AG09309 (cell line): Measurements from ENCODE around the gene RICTOR.

Experiments
- DNase-seq: peaks from one replicate; pipeline ENCODE4 v3.0.0-alpha.2; 2010; ENCODE audit warnings: low read depth
- H3K4me3 ChIP-seq: 2 replicates; pipeline ENCODE4 v1.5.1; 2011; ENCODE audit warnings: mild to moderate bottlenecking, low read depth, low read length, moderate library complexity; ENCODE audit not compliant: control insufficient read depth
- TF ChIP-seq, protein P1 (sequence below): IDR thresholded peaks from 2 replicates; pipeline ENCODE4 v1.5.1; 2011; ENCODE audit warnings: mild to moderate bottlenecking, low read depth, low read length, inconsistent platforms; ENCODE audit not compliant: insufficient read depth, control insufficient read depth; ENCODE audit errors: missing control alignments

The RICTOR gene

GRCh38 chr5:39024884-39025283 is 49.3 kb downstream of the RICTOR start:
- H3K4me3 ChIP-seq, result no peak overlapping the region
- TF ChIP-seq, protein P1, sequence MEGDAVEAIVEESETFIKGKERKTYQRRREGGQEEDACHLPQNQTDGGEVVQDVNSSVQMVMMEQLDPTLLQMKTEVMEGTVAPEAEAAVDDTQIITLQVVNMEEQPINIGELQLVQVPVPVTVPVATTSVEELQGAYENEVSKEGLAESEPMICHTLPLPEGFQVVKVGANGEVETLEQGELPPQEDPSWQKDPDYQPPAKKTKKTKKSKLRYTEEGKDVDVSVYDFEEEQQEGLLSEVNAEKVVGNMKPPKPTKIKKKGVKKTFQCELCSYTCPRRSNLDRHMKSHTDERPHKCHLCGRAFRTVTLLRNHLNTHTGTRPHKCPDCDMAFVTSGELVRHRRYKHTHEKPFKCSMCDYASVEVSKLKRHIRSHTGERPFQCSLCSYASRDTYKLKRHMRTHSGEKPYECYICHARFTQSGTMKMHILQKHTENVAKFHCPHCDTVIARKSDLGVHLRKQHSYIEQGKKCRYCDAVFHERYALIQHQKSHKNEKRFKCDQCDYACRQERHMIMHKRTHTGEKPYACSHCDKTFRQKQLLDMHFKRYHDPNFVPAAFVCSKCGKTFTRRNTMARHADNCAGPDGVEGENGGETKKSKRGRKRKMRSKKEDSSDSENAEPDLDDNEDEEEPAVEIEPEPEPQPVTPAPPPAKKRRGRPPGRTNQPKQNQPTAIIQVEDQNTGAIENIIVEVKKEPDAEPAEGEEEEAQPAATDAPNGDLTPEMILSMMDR, result no peak
- DNase-seq, result no peak

- no peak for DNase-seq
- TF ChIP-seq, protein P1, result no peak
- H3K4me3 ChIP-seq, result no peak overlapping the region
Observed at GRCh38 chr5:39024005-39024404, 50.2 kb downstream of the RICTOR start.

DNA sequence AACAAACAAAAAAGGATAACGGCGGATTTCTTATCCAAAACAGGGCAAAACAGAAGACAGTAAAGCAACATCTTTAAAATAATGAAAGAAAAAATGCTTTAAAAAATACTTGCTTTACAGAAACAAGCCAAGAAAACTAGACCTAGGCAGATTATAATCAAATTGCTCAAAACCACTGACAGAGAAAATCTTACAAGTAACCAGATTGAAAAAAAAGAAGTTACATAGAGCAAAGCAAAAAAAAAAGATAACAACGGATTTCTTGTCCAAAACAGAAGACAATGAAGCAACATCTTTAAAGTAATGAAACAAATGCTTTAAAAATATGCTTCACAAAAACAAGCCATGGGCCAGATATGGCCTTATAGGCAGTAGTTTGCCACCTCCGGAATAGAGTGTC is 51.1 kb downstream of the RICTOR start:
- DNase-seq, result no peak
- H3K4me3 ChIP-seq, result no peak overlapping the region
- TF ChIP-seq, protein P1, result no peak

DNA sequence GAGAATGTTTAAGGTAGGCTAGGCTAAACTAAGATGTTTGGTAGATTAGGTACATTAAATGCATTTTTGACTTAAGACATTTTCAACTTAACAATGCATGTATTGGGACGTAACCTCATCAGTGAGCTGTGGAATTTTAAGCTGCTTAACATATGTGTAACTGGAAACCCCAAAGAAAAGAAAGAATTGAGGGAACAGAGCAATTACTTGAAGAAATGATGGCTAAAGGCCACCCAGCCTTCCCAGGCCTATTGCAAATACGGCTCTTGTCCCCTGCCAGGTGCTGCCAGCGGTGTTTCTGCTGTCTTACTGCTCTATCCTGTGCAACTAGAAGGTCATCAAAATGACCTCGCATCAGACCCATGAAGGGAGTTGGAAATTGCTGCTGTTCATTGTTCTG is 52.0 kb downstream of the RICTOR start:
- DNase-seq, result no peak
- TF ChIP-seq, protein P1, result no peak

DNA sequence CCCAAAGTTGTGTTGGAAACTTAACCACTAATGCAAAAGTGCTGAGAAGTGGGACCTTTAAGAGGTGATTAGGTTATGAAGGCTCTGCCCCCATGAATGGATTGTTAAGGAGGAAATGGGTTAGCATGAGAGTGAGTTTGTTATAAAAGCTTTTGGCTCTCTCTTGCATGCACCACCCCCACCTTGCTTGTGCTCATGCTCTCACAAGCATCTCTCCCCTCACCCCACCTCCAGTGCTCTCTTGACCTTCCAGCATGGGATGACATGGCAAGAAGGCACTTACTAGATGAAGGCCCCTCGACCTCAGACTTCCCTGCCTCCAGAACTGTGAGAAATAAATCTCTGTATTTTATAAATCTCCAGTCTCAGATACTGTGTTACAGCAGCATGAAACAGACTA is 52.8 kb downstream of the RICTOR start:
- no peak for DNase-seq
- H3K4me3 ChIP-seq, result no peak overlapping the region
- TF ChIP-seq, protein P1, result no peak

More for the DNA sequence above, 52.0 kb downstream of the RICTOR start:
- H3K4me3 ChIP-seq, result no peak overlapping the region

- TF ChIP-seq, protein P1, result no peak
- DNase-seq, result no peak
- no peak overlapping the region for H3K4me3 ChIP-seq
Observed at GRCh38 chr5:39020458-39020857, 53.7 kb downstream of the RICTOR start.

GRCh38 chr5:39019254-39019653 is 54.9 kb downstream of the RICTOR start:
- TF ChIP-seq, protein P1, result no peak
- H3K4me3 ChIP-seq, result no peak overlapping the region
- DNase-seq, result no peak
